Glutamatergic neuron (in vitro differentiated cells): ENCODE results near the gene CAMTA2. TPM values are rescaled to one million over a fixed set of nuclear protein-coding genes. Genes with fewer than 3 reads are reported as not detected.
"Not testable (repeated sequence)": the region's sequence is repeated elsewhere in the genome, so short reads cannot be mapped to it uniquely, and the experiment has no call there.

Experiments
- DNase-seq: peaks from one replicate; pipeline ENCODE4 v3.0.0; 2022
- H3K27ac Mint-ChIP-seq: one replicate; pipeline ENCODE4 v1.8.0; 2020; ENCODE audit warnings: mild to moderate bottlenecking, mixed read lengths, inconsistent platforms; ENCODE audit not compliant: unreplicated experiment
- H3K27me3 Mint-ChIP-seq: one replicate; pipeline ENCODE4 v1.8.0; 2020; ENCODE audit warnings: mild to moderate bottlenecking, moderate library complexity, mixed read lengths, inconsistent platforms; ENCODE audit not compliant: unreplicated experiment
- H3K36me3 Mint-ChIP-seq: one replicate; pipeline ENCODE4 v1.8.0; 2020; ENCODE audit warnings: mild to moderate bottlenecking, mixed read lengths, inconsistent platforms; ENCODE audit not compliant: unreplicated experiment
- H3K4me1 Mint-ChIP-seq: one replicate; pipeline ENCODE4 v1.8.0; 2020; ENCODE audit warnings: mild to moderate bottlenecking, low read depth, mixed read lengths, inconsistent platforms; ENCODE audit not compliant: unreplicated experiment
- H3K4me3 Mint-ChIP-seq: one replicate; pipeline ENCODE4 v1.8.0; 2020; ENCODE audit warnings: mild to moderate bottlenecking, mixed read lengths, inconsistent platforms; ENCODE audit not compliant: unreplicated experiment
- H3K9me3 Mint-ChIP-seq: one replicate; pipeline ENCODE4 v1.8.0; 2020; ENCODE audit warnings: mild to moderate bottlenecking, moderate library complexity, mixed read lengths, inconsistent platforms; ENCODE audit not compliant: unreplicated experiment
- CTCF ChIP-seq: fragments of 200-600 bp; sonication (generic); IDR thresholded peaks from one replicate; pipeline ENCODE4 v1.5.0; 2021; ENCODE audit not compliant: partially characterized antibody, unreplicated experiment
- total RNA-seq: library from RNA; stranded (reverse); fragmentation: NEBNext Ultra II Directional; extraction: Animal tissue kit (Norgen Biotek cat#: 25700); gene quantifications from one replicate; pipeline ENCODE4 v1.2.1, GENCODE V29; 2021; ENCODE audit not compliant: unreplicated experiment

Gene CAMTA2
- total RNA-seq, 1 donor from 2014 or later = 61.4 TPM

DNA sequence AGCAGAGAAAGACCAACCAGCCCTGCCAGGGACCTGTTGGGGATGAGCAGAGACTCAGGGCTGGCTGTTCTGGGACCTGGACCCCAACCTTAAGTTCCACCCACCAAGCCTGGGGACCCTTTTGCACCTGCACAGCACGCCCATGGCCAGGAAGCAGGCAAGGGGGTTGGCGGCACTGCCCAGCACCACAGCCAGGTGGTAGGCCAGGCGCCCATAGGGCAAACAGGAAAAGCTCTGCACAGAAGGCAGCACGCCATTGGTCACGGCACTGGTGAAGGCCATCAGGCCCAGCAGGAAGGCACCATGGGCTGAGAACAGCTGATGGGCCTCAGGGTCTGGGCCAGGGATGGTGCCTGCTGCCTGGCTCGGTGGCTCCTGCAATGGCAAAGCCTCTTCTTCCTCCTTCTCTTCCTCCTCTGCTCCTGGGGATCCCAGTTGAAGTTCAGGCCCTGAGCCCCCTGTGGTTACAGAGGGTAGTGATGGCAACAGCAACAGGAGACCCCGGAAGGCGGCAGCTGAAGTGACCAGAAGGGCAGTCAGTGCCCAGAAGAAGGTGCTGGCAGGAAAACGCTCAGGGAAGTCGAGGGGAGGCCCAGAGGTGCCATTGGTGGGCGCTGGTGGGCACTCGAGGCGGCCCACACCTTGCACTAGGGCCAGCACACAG lies 46.0 kb upstream of the CAMTA2 start:
- Mint-ChIP-seq H3K4me3 (no peak overlapping the region), H3K4me1 (no peaks in the 10 kb centered on the region), H3K9me3 (peaks cover 5% of the 10 kb centered on the region), H3K27ac (no peak overlapping the region), H3K36me3 (no peaks in the 10 kb centered on the region), H3K27me3 (peaks cover 2% of the 10 kb centered on the region)
- no peak for DNase-seq
- no peak for TF ChIP-seq CTCF

DNA sequence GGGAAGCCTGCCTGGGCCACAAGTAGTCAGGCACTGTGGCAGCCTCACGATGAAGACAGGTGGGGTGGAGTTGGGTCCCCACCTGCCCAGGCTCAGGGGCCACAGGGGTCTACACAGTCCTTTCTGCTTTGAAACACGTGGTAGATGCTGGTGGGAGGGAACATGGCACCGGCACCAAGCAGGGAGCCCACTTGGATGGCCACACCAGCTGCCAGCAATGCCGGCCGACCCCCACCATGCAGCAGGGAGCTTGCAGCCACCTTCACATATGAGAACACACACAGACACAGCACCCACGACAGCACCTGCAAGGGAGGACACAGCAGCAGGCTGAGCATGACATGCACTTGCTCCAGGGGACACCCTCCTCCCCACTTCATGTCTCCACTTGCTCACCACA lies 45.4 kb upstream of the CAMTA2 start:
- DNase-seq = no peak
- TF ChIP-seq CTCF = no peak
- Mint-ChIP-seq H3K36me3 (no peaks in the 10 kb centered on the region), H3K27me3 (peaks cover 2% of the 10 kb centered on the region), H3K9me3 (peaks cover 5% of the 10 kb centered on the region), H3K4me3 (no peak overlapping the region), H3K4me1 (no peaks in the 10 kb centered on the region), H3K27ac (no peak overlapping the region)

DNA sequence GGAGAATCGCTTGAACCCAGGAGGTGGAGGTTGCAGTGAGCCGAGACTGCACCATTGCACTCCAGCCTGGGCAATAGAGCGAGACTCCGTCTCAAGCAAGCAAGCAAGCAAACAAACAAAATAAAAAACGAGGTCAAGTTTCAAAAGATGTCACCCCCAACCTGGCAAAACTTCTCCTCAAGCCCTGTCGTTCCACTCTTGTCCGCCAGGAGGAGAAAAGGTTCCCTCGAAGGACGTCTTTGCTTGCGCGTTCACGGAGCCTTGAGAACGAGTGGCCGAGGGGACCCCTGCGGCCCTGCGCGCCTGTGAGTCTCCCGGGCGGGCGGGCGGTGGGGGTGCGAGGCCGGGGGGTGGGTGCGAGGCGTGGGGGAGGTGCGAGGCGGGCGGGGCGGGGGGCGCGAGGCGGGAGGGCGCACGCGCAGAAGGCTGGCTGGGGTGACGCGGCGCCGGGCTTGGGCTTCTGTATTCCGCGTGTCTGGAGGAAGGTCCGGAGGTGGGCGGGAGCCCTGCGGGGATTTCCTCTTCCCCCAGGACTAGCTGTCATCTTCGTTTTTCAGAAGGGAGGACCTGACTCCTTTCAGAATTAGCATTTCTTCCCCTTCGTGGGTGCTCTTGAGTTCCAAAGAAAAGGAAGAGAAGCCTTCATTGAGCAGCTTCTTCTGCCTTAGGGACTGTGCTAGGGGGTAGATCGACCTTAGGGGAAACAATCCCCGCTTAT lies 44.0 kb upstream of the CAMTA2 start:
- Mint-ChIP-seq H3K4me3 (peak overlapping the region; percentile 86), H3K4me1 (no peaks in the 10 kb centered on the region), H3K36me3 (no peaks in the 10 kb centered on the region), H3K9me3 (peaks cover 3% of the 10 kb centered on the region), H3K27me3 (peaks cover 2% of the 10 kb centered on the region), H3K27ac (no peak overlapping the region)
- TF ChIP-seq CTCF = peak; percentile 89
- peak; percentile 87 for DNase-seq

- H3K27ac Mint-ChIP-seq, DNase-seq, H3K27me3 Mint-ChIP-seq, H3K4me3 Mint-ChIP-seq, H3K9me3 Mint-ChIP-seq, H3K4me1 Mint-ChIP-seq, H3K36me3 Mint-ChIP-seq: not testable (repeated sequence)
Observed at GRCh38 chr17:5030168-5030567, 42.7 kb upstream of the CAMTA2 start.

- Mint-ChIP-seq H3K4me3 (no peak overlapping the region), H3K27ac (no peak overlapping the region), H3K4me1 (no peaks in the 10 kb centered on the region), H3K9me3 (peaks cover 3% of the 10 kb centered on the region), H3K27me3 (peaks cover 1% of the 10 kb centered on the region), H3K36me3 (no peaks in the 10 kb centered on the region)
- TF ChIP-seq CTCF = no peak
- DNase-seq = no peak
Observed at GRCh38 chr17:5027916-5028315, 40.4 kb upstream of the CAMTA2 start.
